ENCODE results near the gene BMERB1. TPM values are rescaled to one million over a fixed set of nuclear protein-coding genes. Genes with fewer than 3 reads are reported as not detected.

The BMERB1 gene
- total RNA-seq (2014; rRNA removed; shearing (Covaris generic)): 32.4 and 36.3 TPM in 2 replicates

DNA sequence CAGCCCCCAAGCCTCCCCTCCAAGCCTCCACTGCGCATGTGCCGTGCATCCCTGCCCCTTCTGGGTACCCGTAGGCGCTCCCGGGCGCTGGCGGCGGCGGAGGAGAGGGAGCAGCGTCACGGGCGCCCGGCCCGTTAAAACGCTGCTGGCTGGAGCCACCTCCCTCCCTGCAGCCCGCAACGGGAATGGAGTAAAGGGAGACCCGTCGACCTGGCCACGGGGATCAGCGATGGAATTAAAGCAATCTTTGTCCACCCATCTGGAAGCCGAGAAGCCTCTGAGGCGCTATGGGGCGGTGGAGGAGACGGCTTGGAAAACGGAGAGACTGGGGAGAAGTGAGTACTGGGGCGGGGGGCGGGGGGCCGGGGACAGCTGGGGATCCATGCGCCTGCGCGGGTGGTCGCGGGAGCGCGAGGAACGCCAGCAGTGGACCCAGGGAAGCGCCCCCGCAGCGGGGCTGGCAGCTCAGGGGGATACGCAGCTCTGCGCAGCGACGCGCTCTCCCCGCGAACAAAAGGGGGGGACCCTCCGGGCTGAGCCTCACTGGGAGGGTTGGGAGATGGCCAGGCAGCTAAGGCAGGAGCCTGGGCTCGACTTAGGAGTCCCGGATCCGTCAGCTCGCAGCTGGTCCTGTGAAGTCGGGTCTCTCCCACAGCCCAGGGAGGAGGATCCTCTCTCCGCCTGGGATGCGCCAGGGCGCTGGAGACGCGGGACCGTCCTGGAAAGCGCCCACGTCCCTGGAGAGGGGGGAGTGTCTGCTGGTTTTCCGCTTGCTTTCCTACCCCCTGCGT, at the start of gene BMERB1:
BMERB1 (plus strand) TSS at position 164 of the 791 bp plus-strand sequence; CDS start at position 230, 66 bp downstream.

DNA sequence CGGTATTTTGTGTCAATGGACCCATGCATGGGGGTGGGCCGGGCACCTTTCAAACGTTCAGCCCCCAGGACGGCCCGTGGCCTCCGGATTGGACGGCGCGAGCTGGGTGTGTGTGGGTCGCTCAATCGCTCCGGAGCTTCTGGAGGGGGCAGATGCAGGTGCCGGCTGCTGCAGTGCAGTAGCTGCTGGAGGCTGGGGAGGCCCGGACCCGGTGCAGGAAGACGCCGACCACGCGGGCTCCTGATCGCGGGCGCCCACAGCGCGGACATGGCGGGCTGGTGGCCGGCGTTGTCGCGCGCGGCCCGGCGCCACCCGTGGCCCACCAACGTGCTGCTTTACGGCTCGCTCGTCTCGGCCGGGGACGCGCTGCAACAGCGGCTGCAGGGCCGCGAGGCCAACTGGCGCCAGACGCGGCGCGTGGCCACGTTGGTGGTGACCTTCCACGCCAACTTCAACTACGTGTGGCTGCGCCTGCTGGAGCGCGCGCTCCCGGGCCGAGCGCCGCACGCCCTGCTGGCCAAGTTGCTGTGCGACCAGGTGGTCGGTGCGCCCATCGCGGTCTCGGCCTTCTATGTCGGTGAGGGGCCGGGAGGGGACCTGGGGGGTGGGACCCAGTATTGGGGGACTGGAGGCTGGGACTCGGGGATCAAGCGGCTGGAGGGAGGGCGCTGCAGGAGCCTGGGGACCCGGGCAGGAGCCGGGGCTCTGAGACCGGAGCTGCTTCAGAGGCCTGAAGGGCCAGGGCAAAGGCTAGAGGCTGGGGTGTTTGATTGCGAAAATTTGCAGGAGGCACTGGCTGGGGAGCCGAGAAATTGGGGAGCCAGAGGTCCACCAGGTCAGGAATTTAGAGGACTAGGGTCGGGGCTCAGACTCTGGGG, 38.5 kb upstream of the BMERB1 start, which contains the start of gene MPV17L:
MPV17L (plus strand) TSS at position 124 of the 878 bp plus-strand sequence; CDS start at position 268, 144 bp downstream.

Other genes starting within 250 kb of the BMERB1 start
- gene NPIPA5, start 56.3 kb upstream of the BMERB1 start, total RNA-seq (2014; rRNA removed; shearing (Covaris generic)): 1.4 TPM in 1 of 2 replicates, not detected in the other
- 7.1 and 8.3 TPM in 2 replicates for gene MPV17L, start 38.8 kb upstream of the BMERB1 start, total RNA-seq (2014; rRNA removed; shearing (Covaris generic))
- 11.5 and 12.7 TPM in 2 replicates for gene MARF1, start 208.6 kb downstream of the BMERB1 start, total RNA-seq (2014; rRNA removed; shearing (Covaris generic))
- gene NDE1, start 215.7 kb downstream of the BMERB1 start, total RNA-seq (2014; rRNA removed; shearing (Covaris generic)): 88.6 and 115 TPM in 2 replicates